Neural crest cell (in vitro differentiated cells): Measurements from ENCODE around the gene ELAVL1. TPM values are rescaled to one million over a fixed set of nuclear protein-coding genes. Genes with fewer than 3 reads are reported as not detected.
"Not testable (repeated sequence)": the region's sequence is repeated elsewhere in the genome, so short reads cannot be mapped to it uniquely, and the experiment has no call there.

ENCODE experiments used
- DNase-seq: peaks from one replicate; pipeline ENCODE4 v3.0.0; 2021; ENCODE audit warnings: low read depth, mixed read lengths, low spot score
- H3K27ac Mint-ChIP-seq: one replicate; pipeline ENCODE4 v1.8.0; 2021; ENCODE audit warnings: mild to moderate bottlenecking, mixed read lengths; ENCODE audit not compliant: unreplicated experiment
- H3K27me3 Mint-ChIP-seq: 2 replicates; pipeline ENCODE4 v1.8.0; 2021; ENCODE audit warnings: low read depth, mild to moderate bottlenecking, mixed read lengths
- H3K36me3 Mint-ChIP-seq: 2 replicates; pipeline ENCODE4 v1.8.0; 2021; ENCODE audit warnings: low read depth, mild to moderate bottlenecking, mixed read lengths
- H3K4me1 Mint-ChIP-seq: 2 replicates; pipeline ENCODE4 v1.8.0; 2021; ENCODE audit warnings: mixed read lengths
- H3K4me3 Mint-ChIP-seq: one replicate; pipeline ENCODE4 v1.8.0; 2021; ENCODE audit warnings: mild to moderate bottlenecking, mixed read lengths
- H3K9me3 Mint-ChIP-seq: 2 replicates; pipeline ENCODE4 v1.8.0; 2021; ENCODE audit warnings: mixed read lengths
- CTCF ChIP-seq: fragments of 200-600 bp; sonication (generic); conservative IDR thresholded peaks from 2 replicates; pipeline ENCODE4 v1.5.0; 2021; ENCODE audit warnings: antibody characterized with exemption, mild to moderate bottlenecking
- total RNA-seq: library from RNA; stranded (reverse); gene quantifications from 2 replicates; pipeline ENCODE4 v1.2.1, GENCODE V29; 2021

The ELAVL1 gene
- total RNA-seq, 1 donor from 2014 or later = 209 TPM

- no peak for TF ChIP-seq CTCF
- no peaks in the 10 kb centered on the region for H3K36me3 Mint-ChIP-seq
- peaks cover 3% of the 10 kb centered on the region for H3K4me1 Mint-ChIP-seq
- H3K9me3 Mint-ChIP-seq = no peaks in the 10 kb centered on the region
- no peak overlapping the region for H3K27ac Mint-ChIP-seq
- no peaks in the 10 kb centered on the region for H3K27me3 Mint-ChIP-seq
- no peak overlapping the region for H3K4me3 Mint-ChIP-seq
- no peak for DNase-seq
These were observed 33.4 kb upstream of the ELAVL1 start for GRCh38 chr19:8038815-8039214.

GRCh38 chr19:8036434-8037099 lies 31.1 kb upstream of the ELAVL1 start:
- no peak overlapping the region for H3K27ac Mint-ChIP-seq
- H3K4me1 Mint-ChIP-seq = peaks cover 10% of the 10 kb centered on the region

GRCh38 chr19:8034178-8034525 lies 28.7 kb upstream of the ELAVL1 start:
- Mint-ChIP-seq H3K9me3 (no peaks in the 10 kb centered on the region), H3K27ac (no peak overlapping the region), H3K4me3 (no peak overlapping the region), H3K36me3 (no peaks in the 10 kb centered on the region), H3K4me1 (peaks cover 15% of the 10 kb centered on the region), H3K27me3 (no peaks in the 10 kb centered on the region)
- TF ChIP-seq CTCF = no peak
- no peak for DNase-seq

More at GRCh38 chr19:8036434-8037099, 31.1 kb upstream of the ELAVL1 start:
- TF ChIP-seq CTCF = no peak
- Mint-ChIP-seq H3K27me3 (no peaks in the 10 kb centered on the region), H3K9me3 (no peaks in the 10 kb centered on the region), H3K4me3 (no peak overlapping the region), H3K36me3 (no peaks in the 10 kb centered on the region)
- no peak for DNase-seq

GRCh38 chr19:8033287-8034177 lies 28.1 kb upstream of the ELAVL1 start:
- not testable (repeated sequence) for H3K27me3 Mint-ChIP-seq

GRCh38 chr19:8030960-8031359 lies 25.5 kb upstream of the ELAVL1 start:
- Mint-ChIP-seq H3K27me3 (no peaks in the 10 kb centered on the region), H3K36me3 (no peaks in the 10 kb centered on the region), H3K27ac (no peak overlapping the region), H3K4me1 (peaks cover 21% of the 10 kb centered on the region), H3K4me3 (no peak overlapping the region), H3K9me3 (no peaks in the 10 kb centered on the region)
- no peak for DNase-seq
- no peak for TF ChIP-seq CTCF

More at GRCh38 chr19:8033287-8034177, 28.1 kb upstream of the ELAVL1 start:
- peak overlapping the region; percentile 50 for H3K4me3 Mint-ChIP-seq
- not testable (repeated sequence) for H3K9me3 Mint-ChIP-seq, DNase-seq, H3K27ac Mint-ChIP-seq, H3K36me3 Mint-ChIP-seq
- peaks cover 21% of the 10 kb centered on the region for H3K4me1 Mint-ChIP-seq

GRCh38 chr19:8028951-8029491 lies 23.6 kb upstream of the ELAVL1 start:
- no peak for TF ChIP-seq CTCF
- peak; percentile 33 for DNase-seq
- H3K36me3 Mint-ChIP-seq = no peaks in the 10 kb centered on the region
- peaks cover 20% of the 10 kb centered on the region for H3K4me1 Mint-ChIP-seq
- peak overlapping the region; percentile 75 for H3K27ac Mint-ChIP-seq
- H3K9me3 Mint-ChIP-seq = no peaks in the 10 kb centered on the region
- no peaks in the 10 kb centered on the region for H3K27me3 Mint-ChIP-seq
- no peak overlapping the region for H3K4me3 Mint-ChIP-seq
